Measurements from ENCODE around the gene PRR19. TPM values are rescaled to one million over a fixed set of nuclear protein-coding genes. Genes with fewer than 3 reads are reported as not detected.
A peak's percentile ranks its signal among the peaks of the same experiment; 100 is the strongest.

Gene PRR19
- total RNA-seq, 1 donor from 2014 or later = 2.0 TPM

DNA sequence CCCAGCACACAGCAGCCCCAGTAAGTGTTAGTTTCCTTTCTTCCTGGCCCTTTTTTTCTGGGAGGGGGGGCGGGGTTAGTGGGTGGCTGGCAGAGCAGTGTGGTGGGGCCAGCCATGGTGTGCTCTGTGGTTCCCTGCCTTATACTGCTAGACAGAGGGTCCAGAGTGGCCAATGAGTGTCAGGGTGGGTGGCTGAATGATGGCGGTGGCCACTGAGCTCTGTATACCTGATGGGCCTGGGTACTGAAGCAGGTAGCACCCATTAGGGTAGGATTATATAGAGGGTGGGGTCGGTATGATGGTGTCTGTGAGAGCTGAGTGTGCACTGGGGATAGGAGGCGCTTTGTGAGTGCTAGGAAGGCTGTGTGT lies 19.1 kb upstream of the PRR19 start:
- Mint-ChIP-seq H3K27me3 (ENCODE audit: unreplicated experiment) (no peaks in the 10 kb centered on the region), H3K4me1 (ENCODE audit: unreplicated experiment) (peaks cover 53% of the 10 kb centered on the region), H3K4me3 (ENCODE audit: unreplicated experiment) (no peak overlapping the region), H3K9me3 (ENCODE audit: unreplicated experiment) (no peaks in the 10 kb centered on the region), H3K27ac (ENCODE audit: unreplicated experiment) (no peak overlapping the region), H3K36me3 (ENCODE audit: unreplicated experiment) (peaks cover 3% of the 10 kb centered on the region)
- TF ChIP-seq, protein P1, sequence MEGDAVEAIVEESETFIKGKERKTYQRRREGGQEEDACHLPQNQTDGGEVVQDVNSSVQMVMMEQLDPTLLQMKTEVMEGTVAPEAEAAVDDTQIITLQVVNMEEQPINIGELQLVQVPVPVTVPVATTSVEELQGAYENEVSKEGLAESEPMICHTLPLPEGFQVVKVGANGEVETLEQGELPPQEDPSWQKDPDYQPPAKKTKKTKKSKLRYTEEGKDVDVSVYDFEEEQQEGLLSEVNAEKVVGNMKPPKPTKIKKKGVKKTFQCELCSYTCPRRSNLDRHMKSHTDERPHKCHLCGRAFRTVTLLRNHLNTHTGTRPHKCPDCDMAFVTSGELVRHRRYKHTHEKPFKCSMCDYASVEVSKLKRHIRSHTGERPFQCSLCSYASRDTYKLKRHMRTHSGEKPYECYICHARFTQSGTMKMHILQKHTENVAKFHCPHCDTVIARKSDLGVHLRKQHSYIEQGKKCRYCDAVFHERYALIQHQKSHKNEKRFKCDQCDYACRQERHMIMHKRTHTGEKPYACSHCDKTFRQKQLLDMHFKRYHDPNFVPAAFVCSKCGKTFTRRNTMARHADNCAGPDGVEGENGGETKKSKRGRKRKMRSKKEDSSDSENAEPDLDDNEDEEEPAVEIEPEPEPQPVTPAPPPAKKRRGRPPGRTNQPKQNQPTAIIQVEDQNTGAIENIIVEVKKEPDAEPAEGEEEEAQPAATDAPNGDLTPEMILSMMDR (IDR thresholded peaks at IDR 0.05) = no peak
- DNase-seq (ENCODE audit: extremely low spot score, unreplicated experiment) = no peak

DNA sequence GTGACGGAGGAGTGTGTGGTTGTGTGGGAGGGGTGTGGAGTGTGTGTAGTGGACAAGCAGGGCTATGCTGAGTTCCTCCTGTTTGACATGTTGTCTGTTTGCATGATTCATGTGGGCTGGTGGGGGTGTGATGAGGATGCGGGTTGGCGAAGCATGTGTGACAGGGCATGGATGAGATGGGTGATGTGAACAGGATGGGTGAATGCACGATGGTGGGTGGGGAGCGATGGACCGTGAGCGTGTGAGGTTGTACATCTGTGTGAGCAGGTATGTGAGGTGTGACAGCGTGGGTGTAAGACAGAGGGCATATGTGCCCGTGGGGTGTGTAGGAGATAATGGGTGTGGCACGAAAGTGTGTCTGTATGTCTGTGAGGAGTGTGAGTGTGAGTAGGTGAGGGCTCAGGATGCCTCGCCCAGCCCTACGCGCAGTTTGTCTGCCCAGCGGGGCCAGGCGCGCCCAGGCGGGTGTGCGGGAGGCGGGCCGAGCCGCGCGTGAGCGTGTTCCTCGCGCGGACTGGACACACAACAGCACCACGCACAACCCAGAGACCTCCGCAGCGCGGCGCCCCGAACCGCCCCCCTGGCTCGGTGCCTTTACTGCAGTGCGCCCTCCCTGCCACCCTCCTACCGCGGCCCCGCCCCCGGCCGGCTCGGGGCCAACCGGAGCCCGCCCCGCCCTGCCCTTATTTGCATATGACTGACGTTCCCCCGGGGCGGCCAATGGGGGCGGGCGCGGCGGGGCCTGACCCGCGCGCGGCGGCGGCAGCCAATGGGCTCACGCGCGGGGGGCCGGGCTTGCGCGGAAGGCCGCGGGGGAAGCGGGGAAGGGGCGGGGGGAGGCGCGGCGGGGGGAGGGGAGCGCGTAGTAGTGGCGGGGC lies 18.5 kb upstream of the PRR19 start:
- Mint-ChIP-seq H3K36me3 (ENCODE audit: unreplicated experiment) (peaks cover 5% of the 10 kb centered on the region), H3K4me3 (ENCODE audit: unreplicated experiment) (no peak overlapping the region), H3K27ac (ENCODE audit: unreplicated experiment) (no peak overlapping the region), H3K27me3 (ENCODE audit: unreplicated experiment) (no peaks in the 10 kb centered on the region), H3K9me3 (ENCODE audit: unreplicated experiment) (no peaks in the 10 kb centered on the region), H3K4me1 (ENCODE audit: unreplicated experiment) (peaks cover 47% of the 10 kb centered on the region)
- peak; percentile 99 for DNase-seq (ENCODE audit: extremely low spot score, unreplicated experiment)
- TF ChIP-seq, protein P1 (IDR thresholded peaks at IDR 0.05) = no peak

DNA sequence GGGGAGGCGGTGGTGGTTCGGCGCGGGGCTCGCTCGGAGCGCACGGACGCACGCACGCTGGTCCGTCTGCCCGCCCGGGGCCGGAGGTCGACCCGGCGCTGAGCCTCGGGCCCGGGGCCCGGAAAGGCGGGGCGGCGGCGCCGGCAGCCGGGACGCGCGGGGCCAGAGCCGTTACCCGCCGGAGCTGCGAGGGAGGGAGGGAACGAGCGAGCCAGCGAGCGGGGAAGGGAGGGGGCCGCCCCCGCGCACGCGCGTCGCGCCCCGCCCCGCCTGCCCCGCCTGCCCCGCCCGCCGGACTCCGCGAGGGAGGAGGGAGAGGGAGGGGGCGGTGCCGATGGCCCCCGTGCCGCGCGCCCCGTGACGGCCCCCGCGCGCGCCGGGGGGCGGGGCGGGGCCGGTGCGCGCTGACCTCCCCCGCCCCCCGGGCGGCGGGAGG lies 17.8 kb upstream of the PRR19 start:
- H3K4me1 Mint-ChIP-seq (ENCODE audit: unreplicated experiment) = peaks cover 41% of the 10 kb centered on the region

DNA sequence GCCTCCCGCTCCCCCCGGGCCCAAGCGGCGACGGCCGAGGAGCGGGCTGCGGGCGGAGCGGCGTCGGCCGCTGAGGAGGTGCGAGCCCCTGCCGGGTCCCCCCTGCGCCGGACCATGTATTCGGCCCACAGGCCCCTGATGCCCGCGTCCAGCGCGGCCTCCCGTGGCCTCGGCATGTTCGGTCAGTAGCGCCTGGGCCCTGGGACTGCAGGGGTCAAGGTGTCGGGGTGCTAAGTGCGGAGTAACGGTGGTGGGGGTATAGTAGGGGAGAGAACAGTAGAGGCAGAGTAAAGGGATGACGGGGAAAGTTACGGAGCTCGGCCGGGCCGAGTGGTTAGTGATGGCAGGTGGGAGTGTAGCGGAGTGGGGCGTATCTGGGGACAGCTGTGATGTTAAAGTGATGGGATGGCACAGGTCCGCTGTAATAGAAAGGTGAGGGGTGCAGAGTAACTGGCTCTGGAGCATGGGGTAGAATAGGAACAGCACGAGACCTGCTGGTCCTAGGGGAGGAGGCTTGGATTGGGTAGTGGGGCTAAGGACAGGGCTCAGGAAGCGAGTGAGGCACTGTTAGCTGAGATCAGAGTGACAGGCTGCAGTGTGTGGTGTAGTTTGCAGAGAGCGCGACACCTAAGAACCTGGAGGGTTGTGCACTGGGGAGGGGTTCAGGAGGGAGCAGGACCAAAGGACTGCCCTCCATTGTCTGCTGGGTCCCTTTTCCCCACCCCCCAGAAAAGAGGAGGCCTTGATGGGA lies 17.2 kb upstream of the PRR19 start:
- Mint-ChIP-seq H3K36me3 (ENCODE audit: unreplicated experiment) (peaks cover 12% of the 10 kb centered on the region), H3K27me3 (ENCODE audit: unreplicated experiment) (no peaks in the 10 kb centered on the region), H3K27ac (ENCODE audit: unreplicated experiment) (peak overlapping the region; percentile 87), H3K4me1 (ENCODE audit: unreplicated experiment) (peaks cover 34% of the 10 kb centered on the region), H3K4me3 (ENCODE audit: unreplicated experiment) (peak overlapping the region; percentile 88), H3K9me3 (ENCODE audit: unreplicated experiment) (no peaks in the 10 kb centered on the region)
- DNase-seq (ENCODE audit: extremely low spot score, unreplicated experiment) = no peak
- TF ChIP-seq, protein P1 (IDR thresholded peaks at IDR 0.05) = no peak

More for the DNA sequence above, 17.8 kb upstream of the PRR19 start:
- DNase-seq (ENCODE audit: extremely low spot score, unreplicated experiment) = peak; percentile 94
- TF ChIP-seq, protein P1 (IDR thresholded peaks at IDR 0.05) = no peak
- no peak overlapping the region for H3K4me3 Mint-ChIP-seq (ENCODE audit: unreplicated experiment)
- H3K27me3 Mint-ChIP-seq (ENCODE audit: unreplicated experiment) = no peaks in the 10 kb centered on the region
- H3K36me3 Mint-ChIP-seq (ENCODE audit: unreplicated experiment) = peaks cover 6% of the 10 kb centered on the region
- H3K27ac Mint-ChIP-seq (ENCODE audit: unreplicated experiment) = no peak overlapping the region
- H3K9me3 Mint-ChIP-seq (ENCODE audit: unreplicated experiment) = no peaks in the 10 kb centered on the region

- Mint-ChIP-seq H3K4me1 (ENCODE audit: unreplicated experiment) (peaks cover 34% of the 10 kb centered on the region), H3K27me3 (ENCODE audit: unreplicated experiment) (no peaks in the 10 kb centered on the region), H3K9me3 (ENCODE audit: unreplicated experiment) (no peaks in the 10 kb centered on the region), H3K4me3 (ENCODE audit: unreplicated experiment) (peak overlapping the region; percentile 88), H3K27ac (ENCODE audit: unreplicated experiment) (peak overlapping the region; percentile 87), H3K36me3 (ENCODE audit: unreplicated experiment) (peaks cover 13% of the 10 kb centered on the region)
- TF ChIP-seq, protein P1 (IDR thresholded peaks at IDR 0.05) = no peak
- no peak for DNase-seq (ENCODE audit: extremely low spot score, unreplicated experiment)
These were observed 16.4 kb upstream of the PRR19 start for GRCh38 chr19:42285541-42285941.

Measured in osteocyte (in vitro differentiated cells).